ENCODE results near the gene TIMELESS.

- TF ChIP-seq CTCF (optimal IDR thresholded peaks at IDR 0.05 in 1 of 3, IDR thresholded peaks at IDR 0.05 in 1 of 3, conservative IDR thresholded peaks at IDR 0.05 in 1 of 3; ENCODE audit: extremely low read depth in 1 of 3, insufficient read depth in 2 of 3, low read length in 3 of 3) = no peak
- no peak for TF ChIP-seq EZH2 (IDR thresholded peaks at IDR 0.05; ENCODE audit: low read length)
Measured at GRCh38 chr12:56461235-56462159, 12.3 kb upstream of the TIMELESS start.
